Common myeloid progenitor, CD34-positive (primary cell): ENCODE measurements around the gene RMDN2.
"Not testable (repeated sequence)": the region's sequence is repeated elsewhere in the genome, so short reads cannot be mapped to it uniquely, and the experiment has no call there.

Experiments used
- CTCF ChIA-PET: fragments of 350-600 bp; sonication (Branson Sonifier 250); formaldehyde crosslinking; loops from one replicate; lab custom pipeline; 2021; ENCODE audit warnings: antibody characterized with exemption; lab: Charles Lee
- POLR2A ChIA-PET: fragments of 350-600 bp; sonication (Branson Sonifier 250); formaldehyde crosslinking; loops from one replicate; lab custom pipeline; 2021; ENCODE audit warnings: antibody characterized with exemption; lab: Charles Lee
- DNase-seq, 3 donors: peaks; one replicate each; pipeline versions ENCODE4 v3.0.0 to v3.0.0-alpha.2; 2013
- H3K27ac ChIP-seq, 2 experiments: 1 replicate in 1 of 2; 2 replicates in 1 of 2; pipeline ENCODE4 v1.7.0; 2013; ENCODE audit warnings: inconsistent platforms in 2 of 2, low read length in 2 of 2, mild to moderate bottlenecking in 2 of 2, low read depth in 1 of 2, moderate library complexity in 1 of 2; ENCODE audit not compliant: severe bottlenecking in 2 of 2, insufficient read depth in 1 of 2, poor library complexity in 1 of 2
- H3K27me3 ChIP-seq, 5 experiments: replicated peaks in 2 of 5; 1 replicate in 3 of 5; 2 replicates in 2 of 5; pipeline versions ENCODE4 v1.6.1 to v1.7.0; 2013; ENCODE audit warnings: low read length in 4 of 5, mild to moderate bottlenecking in 2 of 5, moderate library complexity in 2 of 5, inconsistent platforms in 1 of 5; ENCODE audit not compliant: insufficient read depth in 5 of 5, control insufficient read depth in 4 of 5
- H3K36me3 ChIP-seq, 4 experiments: 1 replicate in 2 of 4; 2 replicates in 2 of 4; pipeline versions ENCODE4 v1.6.1 to v1.7.0; 2013; ENCODE audit warnings: low read length in 3 of 4, control low read depth in 1 of 4, mild to moderate bottlenecking in 1 of 4; ENCODE audit not compliant: control insufficient read depth in 4 of 4, insufficient read depth in 4 of 4
- H3K4me1 ChIP-seq, 4 experiments: 1 replicate in 3 of 4; 2 replicates in 1 of 4; pipeline versions ENCODE4 v1.6.1 to v1.7.1; 2013; ENCODE audit warnings: low read length in 3 of 4, mild to moderate bottlenecking in 3 of 4, control low read depth in 1 of 4, inconsistent platforms in 1 of 4, moderate library complexity in 1 of 4; ENCODE audit not compliant: control insufficient read depth in 4 of 4, insufficient read depth in 4 of 4; ENCODE audit errors: control extremely low read depth in 1 of 4
- H3K4me3 ChIP-seq, 7 experiments: 1 replicate in 4 of 7; 2 replicates in 3 of 7; pipeline versions ENCODE4 v1.5.1 to v1.7.0; 2013; ENCODE audit warnings: mild to moderate bottlenecking in 7 of 7, low read length in 6 of 7, moderate library complexity in 6 of 7, inconsistent platforms in 2 of 7, low read depth in 2 of 7, control low read depth in 1 of 7; ENCODE audit not compliant: insufficient read depth in 4 of 7, control insufficient read depth in 1 of 7; ENCODE audit errors: extremely low read depth in 1 of 7
- H3K9me3 ChIP-seq, 5 experiments: 1 replicate in 4 of 5; 2 replicates in 1 of 5; pipeline versions ENCODE4 v1.6.1 to v1.7.1; 2013; ENCODE audit warnings: low read length in 4 of 5, mild to moderate bottlenecking in 2 of 5, inconsistent platforms in 1 of 5, low read depth in 1 of 5, moderate library complexity in 1 of 5; ENCODE audit not compliant: control insufficient read depth in 4 of 5, insufficient read depth in 2 of 5; ENCODE audit errors: control extremely low read depth in 1 of 5
- WGBS: methylation state at CpG from one replicate; pipeline ENCODE4 v1.1.5; 2013; ENCODE audit not compliant: insufficient coverage; 5-methylcytosine and 5-hydroxymethylcytosine counted together

Gene RMDN2

GRCh38 chr2:37926635-37927034 lies 1.5 kb downstream of the RMDN2 start:
- POLR2A ChIA-PET: no interaction called here
- no peaks in the 10 kb centered on the region for H3K9me3 ChIP-seq
- no CpG with 5 or more reads among the region's 6 CpGs for WGBS
- no peaks in the 10 kb centered on the region for H3K36me3 ChIP-seq
- H3K27ac ChIP-seq: no peak overlapping the region
- H3K4me1 ChIP-seq: peaks cover 2 to 9% (median 6%) of the 10 kb centered on the region in 4 experiments
- no peak overlapping the region for H3K4me3 ChIP-seq
- DNase-seq: no peak
- CTCF ChIA-PET: no interaction called here
- H3K27me3 ChIP-seq: peaks cover 0 to 15% (median 4%) of the 10 kb centered on the region in 5 experiments

GRCh38 chr2:37928377-37928776 lies 3.3 kb downstream of the RMDN2 start:
- ChIA-PET POLR2A (no interaction called here), CTCF (no interaction called here)
- H3K36me3 ChIP-seq: no peaks in the 10 kb centered on the region

GRCh38 chr2:37930392-37930791 lies 5.3 kb downstream of the RMDN2 start:
- H3K4me1 ChIP-seq, H3K4me3 ChIP-seq, POLR2A ChIA-PET, CTCF ChIA-PET, H3K36me3 ChIP-seq, H3K27ac ChIP-seq, H3K9me3 ChIP-seq, DNase-seq, H3K27me3 ChIP-seq: not testable (repeated sequence)
- 100% methylated on average over 3 of the region's 5 CpGs for WGBS

More at GRCh38 chr2:37928377-37928776, 3.3 kb downstream of the RMDN2 start:
- no peak for DNase-seq
- no peak overlapping the region for H3K27ac ChIP-seq
- no peak overlapping the region for H3K4me3 ChIP-seq
- H3K27me3 ChIP-seq: peaks cover 0 to 4% (median 3%) of the 10 kb centered on the region in 5 experiments
- H3K9me3 ChIP-seq: no peaks in the 10 kb centered on the region
- WGBS: 100% methylated on average over 1 of the region's 2 CpGs
- peaks cover 2 to 9% (median 6%) of the 10 kb centered on the region in 4 experiments for H3K4me1 ChIP-seq

GRCh38 chr2:37932873-37933272 lies 7.8 kb downstream of the RMDN2 start:
- WGBS: 100% methylated on average over 1 of the region's 28 CpGs
- H3K9me3 ChIP-seq, H3K4me1 ChIP-seq, H3K4me3 ChIP-seq, DNase-seq, H3K27ac ChIP-seq, H3K36me3 ChIP-seq, POLR2A ChIA-PET, H3K27me3 ChIP-seq, CTCF ChIA-PET: not testable (repeated sequence)

- POLR2A ChIA-PET: no interaction called here
- 25% methylated on average over 2 of the region's 7 CpGs for WGBS
- peak in 2 of 3 donors; percentile 30 to 40 for DNase-seq
- peaks cover 0 to 8% (median 6%) of the 10 kb centered on the region in 4 experiments for H3K4me1 ChIP-seq
- CTCF ChIA-PET: interaction anchor here (0.9 kb wide), 1 partner anchor 12 kb away, joined by 3 read pairs; no protein-coding TSS in a partner anchor
- H3K4me3 ChIP-seq: peak overlapping the region in 2 of 7 experiments; percentile 16 to 62
- H3K27me3 ChIP-seq: no peaks in the 10 kb centered on the region
- H3K36me3 ChIP-seq: no peaks in the 10 kb centered on the region
- H3K27ac ChIP-seq: no peak overlapping the region
- peaks cover 0 to 2% (median 0%) of the 10 kb centered on the region in 5 experiments for H3K9me3 ChIP-seq
These were observed 9.8 kb downstream of the RMDN2 start for GRCh38 chr2:37934591-37935513.

GRCh38 chr2:37937568-37937967 lies 12.5 kb downstream of the RMDN2 start:
- CTCF ChIA-PET, POLR2A ChIA-PET, H3K27me3 ChIP-seq, H3K4me3 ChIP-seq, H3K4me1 ChIP-seq, H3K36me3 ChIP-seq, H3K27ac ChIP-seq: not testable (repeated sequence)
- peak in 1 of 3 donors; percentile 6 for DNase-seq
- no CpG with 5 or more reads among the region's 1 CpG for WGBS
- H3K9me3 ChIP-seq: peaks cover 0 to 18% (median 5%) of the 10 kb centered on the region in 5 experiments

DNA sequence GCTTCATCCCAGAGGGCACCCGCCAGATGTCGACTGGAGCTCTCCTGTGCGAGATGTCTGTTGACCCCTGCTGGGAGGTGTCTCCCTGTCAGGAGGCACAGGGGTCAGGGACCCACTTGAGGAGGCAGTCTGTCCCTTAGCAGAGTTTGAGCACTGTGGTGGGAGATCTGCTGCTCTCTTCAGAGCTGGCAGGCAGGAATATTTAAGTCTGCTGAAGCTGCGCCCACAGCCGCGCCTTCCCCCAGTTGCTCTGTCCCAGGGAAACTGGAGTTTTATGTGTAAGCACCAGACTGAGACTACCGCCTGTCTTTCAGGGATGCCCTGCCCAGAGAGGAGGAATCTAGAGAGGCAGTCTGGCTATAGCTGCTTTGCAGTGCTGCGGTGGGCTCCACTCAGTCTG lies 16.2 kb downstream of the RMDN2 start:
- CTCF ChIA-PET: interaction anchor here (0.7 kb wide), 1 partner anchor 39 kb away, joined by 3 read pairs; no protein-coding TSS in a partner anchor
- 100% methylated on average over 7 of the region's 8 CpGs for WGBS
- DNase-seq, H3K27ac ChIP-seq, H3K4me3 ChIP-seq, H3K27me3 ChIP-seq, H3K4me1 ChIP-seq, H3K36me3 ChIP-seq, POLR2A ChIA-PET: not testable (repeated sequence)
- peaks cover 0 to 18% (median 5%) of the 10 kb centered on the region in 5 experiments for H3K9me3 ChIP-seq
